Thyroid gland (tissue), 4 donors: ENCODE data around the gene KCNJ14.

Source experiments
- CTCF ChIP-seq, 6 experiments: fragments of 200-600 bp in 3 of 6; fragments of 450-650 bp in 3 of 6; sonication (generic) in 3 of 6; IDR thresholded peaks; one replicate each; pipeline ENCODE4 v1.5.1; 2016 to 2019; ENCODE audit warnings: antibody characterized with exemption in 6 of 6, mild to moderate bottlenecking in 2 of 6, inconsistent platforms in 1 of 6, moderate library complexity in 1 of 6
- POLR2A ChIP-seq, 2 donors: fragments of 450-650 bp; IDR thresholded peaks; one replicate each; pipeline ENCODE4 v1.6.1; 2017; ENCODE audit warnings: antibody characterized with exemption in 2 of 2, mild to moderate bottlenecking in 2 of 2, moderate library complexity in 1 of 2

- TF ChIP-seq CTCF (IDR thresholded peaks at IDR 0.05): no peak
- no peak for TF ChIP-seq POLR2A (IDR thresholded peaks at IDR 0.05)
Observed at GRCh38 chr19:48484247-48484893, 29.0 kb downstream of the KCNJ14 start.
